Measurements from ENCODE around the gene SMC6. TPM values are rescaled to one million over a fixed set of nuclear protein-coding genes. Genes with fewer than 3 reads are reported as not detected.

The SMC6 gene
- total and polyA plus RNA-seq, 8 donors, result 3.0 to 8.0 (median 4.8) TPM

DNA sequence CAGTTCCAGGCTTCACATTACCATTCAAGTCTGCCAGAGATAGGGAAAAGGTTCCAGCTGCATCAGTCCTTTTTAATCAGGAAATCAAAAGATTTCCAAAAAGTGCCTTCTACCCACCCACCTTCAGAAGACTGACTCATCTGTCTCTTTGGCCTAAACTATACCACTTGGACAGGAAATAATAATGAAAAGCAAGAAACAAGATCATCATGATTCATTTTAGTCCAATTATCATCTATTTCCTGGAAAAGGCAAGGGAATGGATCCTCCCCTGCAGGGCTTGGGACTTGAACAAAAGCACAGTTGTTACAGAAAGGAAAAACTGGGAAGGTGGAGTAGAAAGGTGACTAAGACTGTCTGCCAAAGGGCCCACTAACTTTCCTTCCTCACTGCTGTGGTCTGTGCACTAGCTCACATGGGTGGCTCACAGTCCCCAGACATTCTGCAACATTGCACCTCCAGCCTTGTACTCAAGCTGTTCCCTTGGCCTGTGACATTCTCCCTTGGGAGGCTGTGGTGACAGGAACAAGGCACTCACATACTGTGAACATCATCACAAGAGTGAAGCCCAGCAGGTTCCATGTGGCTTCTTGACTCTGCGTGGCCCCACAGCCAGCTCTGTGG lies 137.8 kb downstream of the SMC6 start:
- Histone ChIP-seq H3K36me3 (no peaks in the 10 kb centered on the region), H3K4me3 (no peak overlapping the region), H3K27me3 (no peaks in the 10 kb centered on the region), H3K4me1 (no peaks in the 10 kb centered on the region), H3K27ac (no peak overlapping the region), H3K9me3 (no peaks in the 10 kb centered on the region)
- DNase-seq (no peak), ATAC-seq (peak in 2 of 4 donors; percentile 46 to 54), FAIRE-seq (no peak)
- intact Hi-C loops (cut with DNase I), result no loop called here
- WGBS, 2 donors, result 92 to 94% methylated on average over 1 of the region's 1 CpG
- TF ChIP-seq, protein P1, sequence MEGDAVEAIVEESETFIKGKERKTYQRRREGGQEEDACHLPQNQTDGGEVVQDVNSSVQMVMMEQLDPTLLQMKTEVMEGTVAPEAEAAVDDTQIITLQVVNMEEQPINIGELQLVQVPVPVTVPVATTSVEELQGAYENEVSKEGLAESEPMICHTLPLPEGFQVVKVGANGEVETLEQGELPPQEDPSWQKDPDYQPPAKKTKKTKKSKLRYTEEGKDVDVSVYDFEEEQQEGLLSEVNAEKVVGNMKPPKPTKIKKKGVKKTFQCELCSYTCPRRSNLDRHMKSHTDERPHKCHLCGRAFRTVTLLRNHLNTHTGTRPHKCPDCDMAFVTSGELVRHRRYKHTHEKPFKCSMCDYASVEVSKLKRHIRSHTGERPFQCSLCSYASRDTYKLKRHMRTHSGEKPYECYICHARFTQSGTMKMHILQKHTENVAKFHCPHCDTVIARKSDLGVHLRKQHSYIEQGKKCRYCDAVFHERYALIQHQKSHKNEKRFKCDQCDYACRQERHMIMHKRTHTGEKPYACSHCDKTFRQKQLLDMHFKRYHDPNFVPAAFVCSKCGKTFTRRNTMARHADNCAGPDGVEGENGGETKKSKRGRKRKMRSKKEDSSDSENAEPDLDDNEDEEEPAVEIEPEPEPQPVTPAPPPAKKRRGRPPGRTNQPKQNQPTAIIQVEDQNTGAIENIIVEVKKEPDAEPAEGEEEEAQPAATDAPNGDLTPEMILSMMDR (IDR thresholded peaks at IDR 0.05), result no peak

DNA sequence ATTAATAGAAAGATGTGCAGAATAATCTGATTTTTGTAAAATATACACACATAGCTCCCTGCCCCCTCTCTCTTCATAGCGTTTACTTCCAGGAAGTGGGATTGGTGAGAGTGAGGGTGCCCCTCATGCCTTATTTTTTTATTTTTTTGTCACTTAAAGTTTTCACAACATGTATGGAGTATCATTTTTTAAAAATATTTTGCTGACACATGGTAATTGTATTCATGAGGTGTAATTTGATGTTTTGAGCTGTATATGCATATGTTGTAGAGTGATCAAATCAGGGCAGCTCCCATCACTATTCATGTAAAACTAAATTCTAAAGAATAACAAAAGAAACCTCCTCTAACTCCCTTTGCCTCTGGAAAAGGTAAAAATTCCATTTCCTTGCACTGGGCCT lies 138.5 kb downstream of the SMC6 start:
- WGBS, 2 donors, result 58 to 83% methylated on average over 1 of the region's 1 CpG
- Histone ChIP-seq H3K36me3 (no peaks in the 10 kb centered on the region), H3K27me3 (no peaks in the 10 kb centered on the region), H3K27ac (no peak overlapping the region), H3K4me1 (no peaks in the 10 kb centered on the region), H3K4me3 (no peak overlapping the region), H3K9me3 (no peaks in the 10 kb centered on the region)
- FAIRE-seq (no peak), ATAC-seq (no peak), DNase-seq (no peak)
- intact Hi-C loops (cut with DNase I), result no loop called here
- TF ChIP-seq, protein P1 (IDR thresholded peaks at IDR 0.05), result no peak

DNA sequence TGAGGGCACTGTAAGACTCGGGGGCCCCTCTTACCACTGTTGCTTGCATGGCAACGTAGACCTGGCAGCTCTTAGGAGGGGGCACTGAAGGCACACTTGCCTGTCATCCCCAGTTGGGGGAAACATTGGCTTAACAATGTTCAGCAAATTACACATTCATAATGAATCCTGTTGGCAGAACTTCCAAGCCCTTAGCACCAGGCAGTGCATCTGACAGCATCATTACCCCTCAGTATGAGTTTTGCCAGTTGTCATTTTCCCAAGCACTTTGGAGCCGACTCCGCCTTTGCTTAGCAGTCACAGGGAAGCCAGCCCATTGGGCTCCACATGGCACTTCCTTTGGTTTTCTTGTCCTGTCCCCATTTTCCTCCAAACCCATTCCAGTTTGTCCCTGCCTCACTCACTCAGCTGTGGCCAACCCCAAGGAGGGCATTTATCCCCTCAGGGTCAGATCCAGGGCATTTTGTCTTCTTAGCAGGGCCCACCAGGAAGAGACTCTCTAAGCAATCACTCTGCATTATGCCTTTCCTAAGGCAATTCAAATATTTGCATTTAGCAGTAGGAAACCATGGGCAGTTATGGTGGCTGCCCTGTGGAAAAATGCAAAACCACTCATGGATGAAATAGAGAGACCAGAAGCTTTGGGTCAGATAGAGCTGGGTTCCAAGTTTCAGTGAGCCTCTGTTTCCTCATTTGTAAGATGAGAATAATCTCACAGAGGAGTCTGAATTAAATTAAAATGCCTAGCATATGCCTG lies 139.3 kb downstream of the SMC6 start:
- FAIRE-seq (no peak), ATAC-seq (no peak), DNase-seq (no peak)
- Histone ChIP-seq H3K36me3 (no peaks in the 10 kb centered on the region), H3K27me3 (no peaks in the 10 kb centered on the region), H3K9me3 (no peaks in the 10 kb centered on the region), H3K4me1 (no peaks in the 10 kb centered on the region), H3K27ac (no peak overlapping the region), H3K4me3 (no peak overlapping the region)
- TF ChIP-seq, protein P1 (IDR thresholded peaks at IDR 0.05), result no peak
- 66 to 71% methylated on average over 4 of the region's 4 CpGs for WGBS, 2 donors
- intact Hi-C loops (cut with DNase I), result no loop called here

Other genes with a start within 250 kb of the SMC6 start
- gene RAD51AP2, start 235.4 kb downstream of the SMC6 start, total RNA-seq, result under 1 TPM; 0.05 to 0.12 (median 0.07) TPM
- gene RAD51AP2, start 235.4 kb downstream of the SMC6 start, polyA plus RNA-seq, result under 1 TPM; 0.08 to 0.23 TPM
- gene VSNL1, start 213.1 kb downstream of the SMC6 start, total RNA-seq, result under 1 TPM; 0.09 to 0.92 (median 0.53) TPM
- 1 to 10 TPM in 1 of 2 donors, under 1 TPM in 1; 0.46 to 2.6 TPM for gene VSNL1, start 213.1 kb downstream of the SMC6 start, polyA plus RNA-seq
- 1 to 10 TPM; 1.4 to 5.0 (median 2.6) TPM for gene GEN1, start 328 bp upstream of the SMC6 start, total RNA-seq
- 1 to 10 TPM; 2.1 to 2.5 TPM for gene GEN1, start 328 bp upstream of the SMC6 start, polyA plus RNA-seq
- not detected for gene MSGN1, start 62.6 kb upstream of the SMC6 start, total RNA-seq
- gene MSGN1, start 62.6 kb upstream of the SMC6 start, polyA plus RNA-seq, result not detected
- gene KCNS3, start 124.9 kb upstream of the SMC6 start, total RNA-seq, result 10 to 100 TPM in 1 of 6 donors, 1 to 10 TPM in 5; 3.3 to 10.2 (median 6.1) TPM
- 10 to 100 TPM in 1 of 2 donors, 1 to 10 TPM in 1; 4.4 to 16.4 TPM for gene KCNS3, start 124.9 kb upstream of the SMC6 start, polyA plus RNA-seq